Measurements from ENCODE around the gene TTF2. TPM values are rescaled to one million over a fixed set of nuclear protein-coding genes. Genes with fewer than 3 reads are reported as not detected.

Gene TTF2
- total RNA-seq, 1 donor from 2014 or later: 36.1 TPM

DNA sequence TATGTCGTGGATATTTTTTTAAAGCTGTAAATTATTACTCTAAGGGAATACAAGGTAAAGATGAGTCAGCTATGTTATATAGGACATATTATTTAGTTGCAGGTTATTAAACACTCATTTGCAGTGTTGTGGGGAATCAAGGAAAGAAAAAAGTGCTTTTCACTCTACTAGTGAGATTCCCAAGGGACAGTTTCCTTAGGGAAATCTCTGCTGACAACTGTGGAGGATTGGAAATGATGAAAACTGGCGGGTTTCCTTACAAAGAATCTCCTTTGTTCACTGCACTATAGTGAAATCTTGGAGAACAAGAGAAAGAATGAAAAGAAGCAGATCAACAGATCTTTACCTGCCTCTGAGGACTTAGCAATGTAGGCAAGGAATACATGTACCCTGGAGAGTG, 85.9 kb downstream of the TTF2 start:
- Histone ChIP-seq H3K27ac (no peak overlapping the region), H3F3A (ENCODE audit: low read depth) (no peaks in the 10 kb centered on the region), H3K27me3 (no peaks in the 10 kb centered on the region), H3K4me2 (no peak overlapping the region), H3K4me1 (no peaks in the 10 kb centered on the region), H3K4me3 (no peak overlapping the region), H2AFZ (replicated peaks) (no peak overlapping the region), H4K20me1 (ENCODE audit: low read depth) (no peaks in the 10 kb centered on the region), H3K9ac (no peak overlapping the region), H3K9me3 (ENCODE audit: low read depth) (no peaks in the 10 kb centered on the region), H3K36me3 (no peaks in the 10 kb centered on the region), H3K79me2 (ENCODE audit: low read depth) (no peaks in the 10 kb centered on the region)
- Mint-ChIP-seq H3K9me3 (no peaks in the 10 kb centered on the region), H3K27ac (peak overlapping the region; percentile 0), H3K36me3 (no peaks in the 10 kb centered on the region), H3K4me3 (no peak overlapping the region), H3K4me1 (peaks cover 34% of the 10 kb centered on the region), H3K27me3 (ENCODE audit: insufficient read depth, low read depth) (no peaks in the 10 kb centered on the region)
- TF ChIP-seq CTCF (IDR thresholded peaks at IDR 0.05) (no peak), EZH2phosphoT487 (IDR thresholded peaks at IDR 0.05) (no peak), EZH2 (IDR thresholded peaks at IDR 0.05) (no peak)
- DNase-seq (ENCODE audit: low spot score): no peak

DNA sequence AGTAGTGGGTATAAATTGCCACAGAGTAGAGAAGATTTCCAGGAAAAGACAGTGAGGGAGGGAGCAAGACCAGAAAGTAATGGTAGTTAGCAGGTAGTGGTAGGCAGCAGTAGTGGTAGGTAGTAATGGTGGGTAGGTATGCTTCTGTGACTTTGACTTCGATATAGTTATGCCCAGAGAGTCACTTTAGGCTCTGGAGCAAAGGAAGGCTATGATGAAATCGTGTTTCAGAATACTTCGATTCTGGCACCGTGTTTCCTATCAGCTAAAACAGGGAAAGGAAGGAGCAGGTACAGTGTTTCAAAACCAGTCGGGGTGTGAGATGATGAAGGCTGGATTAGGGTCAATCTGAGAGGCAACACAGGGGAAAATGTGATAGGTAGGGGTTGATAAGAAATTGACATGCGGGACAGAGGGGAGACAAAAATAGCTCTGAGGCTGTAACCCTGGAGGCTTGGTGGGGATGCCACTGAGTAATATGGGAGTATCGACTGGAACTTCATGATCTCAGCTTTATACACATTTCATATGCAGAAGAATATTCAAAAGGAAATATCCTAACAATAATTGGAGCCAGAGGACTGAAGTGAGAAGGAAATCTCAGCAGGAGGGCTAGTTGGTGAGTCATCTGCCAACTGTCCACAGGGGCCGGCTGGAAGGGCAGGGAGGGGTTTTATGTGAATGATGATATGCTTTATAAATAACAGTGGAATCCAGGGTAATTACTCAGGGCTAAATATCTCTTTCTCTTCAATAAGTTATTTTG, 86.6 kb downstream of the TTF2 start:
- H3K27ac Mint-ChIP-seq: peak overlapping the region; percentile 0
- no peak overlapping the region for H2AFZ ChIP-seq (replicated peaks)
- no peaks in the 10 kb centered on the region for H3K27me3 ChIP-seq

GRCh38 chr1:117147341-117147831, 87.3 kb downstream of the TTF2 start:
- Histone ChIP-seq H3K27ac (no peak overlapping the region), H4K20me1 (ENCODE audit: low read depth) (no peaks in the 10 kb centered on the region), H2AFZ (replicated peaks) (no peak overlapping the region), H3K79me2 (ENCODE audit: low read depth) (no peaks in the 10 kb centered on the region), H3K4me2 (no peak overlapping the region), H3K4me3 (no peak overlapping the region), H3F3A (ENCODE audit: low read depth) (no peaks in the 10 kb centered on the region), H3K9ac (no peak overlapping the region), H3K27me3 (no peaks in the 10 kb centered on the region), H3K36me3 (no peaks in the 10 kb centered on the region), H3K9me3 (ENCODE audit: low read depth) (no peaks in the 10 kb centered on the region), H3K4me1 (no peaks in the 10 kb centered on the region)
- Mint-ChIP-seq H3K27ac (no peak overlapping the region), H3K9me3 (peaks cover 9% of the 10 kb centered on the region), H3K36me3 (no peaks in the 10 kb centered on the region), H3K4me1 (peaks cover 34% of the 10 kb centered on the region), H3K4me3 (no peak overlapping the region), H3K27me3 (ENCODE audit: insufficient read depth, low read depth) (peaks cover 2% of the 10 kb centered on the region)
- TF ChIP-seq EZH2phosphoT487 (IDR thresholded peaks at IDR 0.05): no peak
- TF ChIP-seq EZH2 (IDR thresholded peaks at IDR 0.05): no peak
- no peak for TF ChIP-seq CTCF (IDR thresholded peaks at IDR 0.05)
- DNase-seq (ENCODE audit: low spot score): no peak

More for the DNA sequence above, 86.6 kb downstream of the TTF2 start:
- Mint-ChIP-seq H3K4me1 (peaks cover 34% of the 10 kb centered on the region), H3K4me3 (no peak overlapping the region), H3K27me3 (ENCODE audit: insufficient read depth, low read depth) (peaks cover 2% of the 10 kb centered on the region), H3K36me3 (no peaks in the 10 kb centered on the region), H3K9me3 (peaks cover 7% of the 10 kb centered on the region)
- Histone ChIP-seq H3K36me3 (no peaks in the 10 kb centered on the region), H3F3A (ENCODE audit: low read depth) (no peaks in the 10 kb centered on the region), H3K4me3 (no peak overlapping the region), H3K9ac (no peak overlapping the region), H3K4me2 (no peak overlapping the region), H4K20me1 (ENCODE audit: low read depth) (no peaks in the 10 kb centered on the region), H3K9me3 (ENCODE audit: low read depth) (no peaks in the 10 kb centered on the region), H3K27ac (no peak overlapping the region), H3K79me2 (ENCODE audit: low read depth) (no peaks in the 10 kb centered on the region), H3K4me1 (no peaks in the 10 kb centered on the region)
- TF ChIP-seq CTCF (IDR thresholded peaks at IDR 0.05): no peak
- no peak for TF ChIP-seq EZH2 (IDR thresholded peaks at IDR 0.05)
- TF ChIP-seq EZH2phosphoT487 (IDR thresholded peaks at IDR 0.05): no peak
- no peak for DNase-seq (ENCODE audit: low spot score)
